Astrocyte (in vitro differentiated cells and primary cell): ENCODE data around the gene RAP1GAP.

Source experiments
- EZH2 ChIP-seq: IDR thresholded peaks from 2 replicates; pipeline ENCODE4 v1.6.1; 2012; ENCODE audit warnings: mild to moderate bottlenecking, low read length, inconsistent platforms; ENCODE audit not compliant: insufficient read depth
- TF ChIP-seq, protein P1 (sequence below): IDR thresholded peaks from 2 replicates; pipeline ENCODE4 v1.5.1; 2011; ENCODE audit warnings: low read depth, mild to moderate bottlenecking, inconsistent platforms, low read length, moderate library complexity; ENCODE audit not compliant: insufficient read depth

- TF ChIP-seq, protein P1, sequence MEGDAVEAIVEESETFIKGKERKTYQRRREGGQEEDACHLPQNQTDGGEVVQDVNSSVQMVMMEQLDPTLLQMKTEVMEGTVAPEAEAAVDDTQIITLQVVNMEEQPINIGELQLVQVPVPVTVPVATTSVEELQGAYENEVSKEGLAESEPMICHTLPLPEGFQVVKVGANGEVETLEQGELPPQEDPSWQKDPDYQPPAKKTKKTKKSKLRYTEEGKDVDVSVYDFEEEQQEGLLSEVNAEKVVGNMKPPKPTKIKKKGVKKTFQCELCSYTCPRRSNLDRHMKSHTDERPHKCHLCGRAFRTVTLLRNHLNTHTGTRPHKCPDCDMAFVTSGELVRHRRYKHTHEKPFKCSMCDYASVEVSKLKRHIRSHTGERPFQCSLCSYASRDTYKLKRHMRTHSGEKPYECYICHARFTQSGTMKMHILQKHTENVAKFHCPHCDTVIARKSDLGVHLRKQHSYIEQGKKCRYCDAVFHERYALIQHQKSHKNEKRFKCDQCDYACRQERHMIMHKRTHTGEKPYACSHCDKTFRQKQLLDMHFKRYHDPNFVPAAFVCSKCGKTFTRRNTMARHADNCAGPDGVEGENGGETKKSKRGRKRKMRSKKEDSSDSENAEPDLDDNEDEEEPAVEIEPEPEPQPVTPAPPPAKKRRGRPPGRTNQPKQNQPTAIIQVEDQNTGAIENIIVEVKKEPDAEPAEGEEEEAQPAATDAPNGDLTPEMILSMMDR, result no peak
- no peak for TF ChIP-seq EZH2
These were observed 58.0 kb downstream of the RAP1GAP start for GRCh38 chr1:21610989-21611785.
